ENCODE results near the gene EPC2. TPM values are rescaled to one million over a fixed set of nuclear protein-coding genes. Genes with fewer than 3 reads are reported as not detected.
A peak's percentile ranks its signal among the peaks of the same experiment; 100 is the strongest.

Gene EPC2, protein sequence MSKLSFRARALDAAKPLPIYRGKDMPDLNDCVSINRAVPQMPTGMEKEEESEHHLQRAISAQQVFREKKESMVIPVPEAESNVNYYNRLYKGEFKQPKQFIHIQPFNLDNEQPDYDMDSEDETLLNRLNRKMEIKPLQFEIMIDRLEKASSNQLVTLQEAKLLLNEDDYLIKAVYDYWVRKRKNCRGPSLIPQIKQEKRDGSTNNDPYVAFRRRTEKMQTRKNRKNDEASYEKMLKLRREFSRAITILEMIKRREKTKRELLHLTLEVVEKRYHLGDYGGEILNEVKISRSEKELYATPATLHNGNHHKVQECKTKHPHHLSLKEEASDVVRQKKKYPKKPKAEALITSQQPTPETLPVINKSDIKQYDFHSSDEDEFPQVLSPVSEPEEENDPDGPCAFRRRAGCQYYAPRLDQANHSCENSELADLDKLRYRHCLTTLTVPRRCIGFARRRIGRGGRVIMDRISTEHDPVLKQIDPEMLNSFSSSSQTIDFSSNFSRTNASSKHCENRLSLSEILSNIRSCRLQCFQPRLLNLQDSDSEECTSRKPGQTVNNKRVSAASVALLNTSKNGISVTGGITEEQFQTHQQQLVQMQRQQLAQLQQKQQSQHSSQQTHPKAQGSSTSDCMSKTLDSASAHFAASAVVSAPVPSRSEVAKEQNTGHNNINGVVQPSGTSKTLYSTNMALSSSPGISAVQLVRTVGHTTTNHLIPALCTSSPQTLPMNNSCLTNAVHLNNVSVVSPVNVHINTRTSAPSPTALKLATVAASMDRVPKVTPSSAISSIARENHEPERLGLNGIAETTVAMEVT
- 31.6 and 35.3 TPM in 2 replicates for total RNA-seq
- long read RNA-seq, partial matches to known transcripts, result 11 of 12 reads
- long read RNA-seq, other reads (novel, unspliced or antisense), result 1 of 12 reads

DNA sequence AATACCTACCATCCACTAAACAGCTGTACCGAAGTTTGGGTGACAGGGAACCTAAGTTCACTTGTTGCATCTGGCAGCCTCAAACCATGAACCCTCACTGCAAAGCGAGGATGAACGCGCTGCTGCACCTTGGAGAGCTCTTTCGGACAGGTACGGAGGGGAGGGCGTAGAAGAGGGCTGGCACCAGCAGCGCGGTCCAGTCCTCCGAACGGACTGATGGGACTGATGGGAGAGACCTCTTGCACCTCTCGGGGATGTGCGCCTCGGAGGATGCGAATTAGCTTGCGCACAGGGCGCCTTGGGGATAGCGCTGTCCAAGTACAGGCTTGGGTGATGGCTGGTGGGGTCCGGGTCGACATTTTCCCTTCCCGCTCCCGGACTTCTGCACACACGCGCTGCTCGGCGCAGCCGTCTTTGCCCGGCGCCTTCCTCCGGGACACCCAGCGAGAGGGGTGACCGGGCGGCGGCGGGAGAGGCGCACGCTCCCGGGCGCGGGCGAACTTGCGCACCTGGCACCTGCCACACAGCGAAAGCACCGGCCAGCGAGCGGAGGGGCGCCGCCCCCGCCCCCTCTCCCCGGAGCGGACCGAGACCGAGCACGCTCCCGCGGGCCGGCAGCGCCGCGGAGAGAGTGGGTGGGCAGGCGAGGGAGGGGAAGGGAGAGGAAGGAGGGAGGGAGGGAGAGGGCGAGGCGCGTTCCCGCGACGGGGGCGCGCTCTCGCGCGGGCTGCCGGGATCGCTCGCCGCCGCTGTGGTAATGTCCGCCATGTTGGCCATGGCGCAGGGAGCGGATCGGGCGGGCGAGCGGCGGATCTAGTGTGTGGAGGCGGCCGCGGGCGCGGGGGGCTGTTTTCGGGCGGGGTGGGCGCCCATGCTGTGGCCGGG, at the start of gene EPC2:
EPC2 (plus strand) TSS at position 754 of the 885 bp plus-strand sequence. CDS start 267 bp downstream, outside the sequence.
- DNase-seq (ENCODE audit: low read depth, low spot score), result peak; percentile 91
- Mint-ChIP-seq H3K4me3 (peak within 1 kb of the TSS; percentile 95), H3K27ac (ENCODE audit: unreplicated experiment) (peak within 1 kb of the TSS; percentile 100), H3K9me3 (no peaks in the 10 kb centered on the region), H3K36me3 (ENCODE audit: low read depth) (peaks cover 4% of the 10 kb centered on the region), H3K27me3 (ENCODE audit: low read depth) (peaks cover 26% of the 10 kb centered on the region), H3K4me1 (peaks cover 26% of the 10 kb centered on the region)
- TF ChIP-seq, protein P1, sequence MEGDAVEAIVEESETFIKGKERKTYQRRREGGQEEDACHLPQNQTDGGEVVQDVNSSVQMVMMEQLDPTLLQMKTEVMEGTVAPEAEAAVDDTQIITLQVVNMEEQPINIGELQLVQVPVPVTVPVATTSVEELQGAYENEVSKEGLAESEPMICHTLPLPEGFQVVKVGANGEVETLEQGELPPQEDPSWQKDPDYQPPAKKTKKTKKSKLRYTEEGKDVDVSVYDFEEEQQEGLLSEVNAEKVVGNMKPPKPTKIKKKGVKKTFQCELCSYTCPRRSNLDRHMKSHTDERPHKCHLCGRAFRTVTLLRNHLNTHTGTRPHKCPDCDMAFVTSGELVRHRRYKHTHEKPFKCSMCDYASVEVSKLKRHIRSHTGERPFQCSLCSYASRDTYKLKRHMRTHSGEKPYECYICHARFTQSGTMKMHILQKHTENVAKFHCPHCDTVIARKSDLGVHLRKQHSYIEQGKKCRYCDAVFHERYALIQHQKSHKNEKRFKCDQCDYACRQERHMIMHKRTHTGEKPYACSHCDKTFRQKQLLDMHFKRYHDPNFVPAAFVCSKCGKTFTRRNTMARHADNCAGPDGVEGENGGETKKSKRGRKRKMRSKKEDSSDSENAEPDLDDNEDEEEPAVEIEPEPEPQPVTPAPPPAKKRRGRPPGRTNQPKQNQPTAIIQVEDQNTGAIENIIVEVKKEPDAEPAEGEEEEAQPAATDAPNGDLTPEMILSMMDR (conservative IDR thresholded peaks at IDR 0.05), result no peak

DNA sequence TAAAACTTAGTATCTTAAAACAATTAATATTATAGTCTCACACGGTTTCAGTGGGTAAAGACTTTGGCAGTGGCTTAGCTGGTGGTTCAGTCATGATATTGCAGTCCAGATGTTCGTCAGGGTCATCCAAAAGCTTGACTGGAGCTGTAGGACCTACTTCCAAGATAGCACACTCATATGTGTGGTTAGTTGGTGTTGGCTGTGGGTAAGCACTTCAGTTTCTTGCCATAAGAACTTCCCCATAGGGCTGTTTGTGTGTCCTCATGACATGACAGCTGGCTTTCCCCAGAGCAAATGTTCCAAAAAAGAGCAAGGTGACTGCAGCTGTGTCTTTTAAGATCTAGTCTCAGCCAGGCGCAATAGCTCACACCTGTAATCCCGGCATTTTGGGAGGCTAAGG, 48.5 kb upstream of the EPC2 start:
- no peak for DNase-seq (ENCODE audit: low read depth, low spot score)
- no peaks in the 10 kb centered on the region for H3K27me3 Mint-ChIP-seq (ENCODE audit: low read depth)
- TF ChIP-seq, protein P1 (conservative IDR thresholded peaks at IDR 0.05), result no peak
- peaks cover 6% of the 10 kb centered on the region for H3K9me3 Mint-ChIP-seq
- H3K4me3 Mint-ChIP-seq, result no peak overlapping the region
- no peaks in the 10 kb centered on the region for H3K4me1 Mint-ChIP-seq
- H3K27ac Mint-ChIP-seq (ENCODE audit: unreplicated experiment), result no peak overlapping the region
- no peaks in the 10 kb centered on the region for H3K36me3 Mint-ChIP-seq (ENCODE audit: low read depth)

DNA sequence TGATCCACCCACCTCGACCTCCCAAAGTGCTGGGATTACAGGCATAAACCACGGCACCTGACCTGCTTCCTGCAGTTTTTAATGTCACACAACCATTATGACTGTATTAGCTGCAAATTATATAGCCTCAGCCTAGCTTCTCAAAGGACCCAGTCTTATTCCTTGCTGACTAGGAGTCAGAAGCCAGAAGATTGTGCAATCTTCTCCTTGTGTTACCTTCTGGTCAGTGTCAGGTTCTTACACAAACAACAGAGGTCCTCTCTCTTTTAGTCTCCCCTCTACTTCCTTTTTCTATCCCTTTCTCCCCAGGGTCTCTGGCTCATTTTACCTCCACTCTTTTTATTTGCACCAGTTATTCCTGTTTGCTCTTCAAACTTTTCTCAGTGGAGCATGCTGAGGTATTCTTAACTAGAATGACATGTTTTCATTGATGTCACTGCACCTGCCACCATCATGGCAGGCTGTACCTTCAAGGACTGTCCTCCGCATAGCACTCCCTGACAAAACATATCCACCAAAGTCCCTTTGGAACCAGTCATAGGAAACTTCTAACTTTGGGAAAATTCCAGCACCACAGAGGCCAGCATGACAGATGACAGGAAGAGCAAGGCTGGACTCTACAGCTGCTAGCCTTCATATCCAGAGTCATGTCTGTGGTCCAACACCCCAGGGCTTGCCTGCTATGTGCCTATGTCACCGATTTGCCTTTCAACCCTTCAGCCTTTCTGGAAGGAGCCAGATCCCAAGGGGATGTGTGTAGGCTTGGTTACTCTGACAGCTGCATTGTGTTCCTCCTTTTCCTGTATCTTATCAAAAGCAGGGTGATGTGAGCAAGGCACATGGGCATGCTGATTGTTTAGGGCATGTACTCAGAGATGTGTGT, 45.2 kb upstream of the EPC2 start:
- Mint-ChIP-seq H3K9me3 (peaks cover 6% of the 10 kb centered on the region), H3K27me3 (ENCODE audit: low read depth) (no peaks in the 10 kb centered on the region), H3K27ac (ENCODE audit: unreplicated experiment) (no peak overlapping the region), H3K4me1 (no peaks in the 10 kb centered on the region), H3K4me3 (no peak overlapping the region), H3K36me3 (ENCODE audit: low read depth) (no peaks in the 10 kb centered on the region)
- DNase-seq (ENCODE audit: low read depth, low spot score), result no peak
- TF ChIP-seq, protein P1 (conservative IDR thresholded peaks at IDR 0.05), result no peak

DNA sequence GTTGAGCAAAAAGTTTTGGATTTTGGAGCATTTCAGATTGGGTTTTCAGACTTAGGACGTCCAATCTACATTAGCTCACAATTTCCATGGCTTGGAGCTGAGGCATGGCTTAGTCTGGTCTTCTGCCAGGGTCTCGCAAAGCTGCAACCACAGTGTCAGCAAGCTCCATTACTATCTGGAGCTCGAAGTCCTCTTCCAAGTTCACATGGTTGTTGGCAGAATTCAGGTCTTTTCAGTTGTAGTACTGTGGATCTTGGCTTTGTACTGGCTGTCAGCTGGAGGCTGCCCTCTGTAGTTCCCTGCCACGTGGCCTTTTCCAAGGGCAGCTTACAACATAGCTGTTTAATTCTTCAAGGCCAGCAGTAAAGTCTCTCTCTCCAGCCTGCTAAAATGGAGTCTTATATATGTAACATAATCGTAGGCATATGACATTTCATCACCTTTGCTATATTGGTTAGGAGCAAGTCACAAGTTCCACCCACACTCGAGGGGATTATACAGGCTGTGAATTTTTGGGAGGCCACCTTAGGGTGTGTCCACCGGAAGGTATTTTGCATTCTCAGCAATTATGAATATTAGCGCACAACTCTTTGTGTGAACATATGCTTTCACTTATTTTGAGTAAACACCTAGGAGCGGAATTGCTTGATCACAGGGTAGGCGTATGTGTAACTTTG, 41.5 kb upstream of the EPC2 start:
- Mint-ChIP-seq H3K27me3 (ENCODE audit: low read depth) (no peaks in the 10 kb centered on the region), H3K9me3 (peaks cover 4% of the 10 kb centered on the region), H3K4me3 (no peak overlapping the region), H3K36me3 (ENCODE audit: low read depth) (no peaks in the 10 kb centered on the region), H3K4me1 (no peaks in the 10 kb centered on the region), H3K27ac (ENCODE audit: unreplicated experiment) (no peak overlapping the region)
- TF ChIP-seq, protein P1 (conservative IDR thresholded peaks at IDR 0.05), result no peak
- no peak for DNase-seq (ENCODE audit: low read depth, low spot score)

Measured in neural crest cell (in vitro differentiated cells).